Suprapubic skin (tissue), 3 donors: ENCODE results near the gene MR1.

Source experiments
- CTCF ChIP-seq, 2 donors: fragments of 200-600 bp in 1 of 2; fragments of 450-650 bp in 1 of 2; sonication (generic) in 1 of 2; IDR thresholded peaks; one replicate each; pipeline ENCODE4 v1.5.1; 2016 to 2019; ENCODE audit warnings: antibody characterized with exemption in 2 of 2, mild to moderate bottlenecking in 1 of 2, moderate library complexity in 1 of 2
- EP300 ChIP-seq: sonication (generic); formaldehyde crosslinking; IDR thresholded peaks from one replicate; pipeline ENCODE4 v1.6.1; 2017; ENCODE audit warnings: antibody characterized with exemption
- POLR2A ChIP-seq, 2 donors: fragments of 450-650 bp; IDR thresholded peaks; one replicate each; pipeline ENCODE4 v1.6.1; 2017; ENCODE audit warnings: antibody characterized with exemption in 2 of 2, mild to moderate bottlenecking in 2 of 2, moderate library complexity in 2 of 2

- no peak for TF ChIP-seq POLR2A (IDR thresholded peaks at IDR 0.05)
- no peak for TF ChIP-seq CTCF (IDR thresholded peaks at IDR 0.05)
- no peak for TF ChIP-seq EP300
Measured at GRCh38 chr1:181036107-181036836, 2.5 kb downstream of the MR1 start.
